ENCODE measurements around the gene TOE1. TPM values are rescaled to one million over a fixed set of nuclear protein-coding genes. Genes with fewer than 3 reads are reported as not detected.

TOE1 gene
- total and polyA plus RNA-seq, 2 of the 8 experiments (the other 6 are each of a cell fraction or from before 2014, with no cell fraction given), result 15.2 to 25.8 TPM

DNA sequence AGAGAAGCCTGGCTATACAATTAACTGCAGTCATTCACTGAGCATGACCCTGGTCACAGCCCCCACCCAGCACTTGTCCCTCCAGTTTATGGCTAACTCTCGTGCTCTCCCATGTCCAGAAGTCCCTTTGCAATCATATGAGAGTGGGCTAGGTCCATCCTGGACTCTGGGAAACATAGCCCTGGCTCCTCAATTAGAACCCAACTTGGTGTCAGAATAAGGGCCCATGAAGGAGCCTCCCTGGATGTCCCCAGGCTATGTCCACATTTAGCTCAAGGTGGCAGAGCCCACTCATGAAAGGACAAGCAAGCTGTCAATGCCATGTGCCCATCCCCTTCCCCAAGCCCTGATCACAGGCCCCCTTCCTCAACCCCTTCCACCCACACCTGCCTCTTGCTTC, 40.7 kb upstream of the TOE1 start:
- Histone ChIP-seq H3K4me2 (ENCODE audit: insufficient read depth in 1 of 2, low read depth in 2 of 2, low read length in 2 of 2) (no peak overlapping the region), H3K23ac (ENCODE audit: insufficient read length) (no peak overlapping the region), H3K14ac (ENCODE audit: insufficient read length) (no peak overlapping the region), H4K91ac (replicated peaks; ENCODE audit: insufficient read length, low read length) (no peak overlapping the region), H3K4me1 (replicated peaks in 1 of 4; ENCODE audit: control insufficient read depth in 3 of 4, insufficient read depth in 4 of 4, low read length in 3 of 4) (peaks cover 0 to 5% (median 2%) of the 10 kb centered on the region in 4 experiments; a peak in 5 of 7 replicates), H3K4ac (replicated peaks; ENCODE audit: insufficient read length, low read depth, low read length) (no peak overlapping the region), H4K5ac (ENCODE audit: insufficient read length, low read depth, low read length) (no peak overlapping the region), H3K23me2 (ENCODE audit: low read depth, low read length) (peaks cover 2% of the 10 kb centered on the region), H3K27me3 (replicated peaks in 1 of 4; ENCODE audit: control insufficient read depth in 3 of 4, extremely low read depth in 1 of 4, insufficient read depth in 3 of 4, low read length in 3 of 4) (no peaks in the 10 kb centered on the region), H2BK120ac (replicated peaks; ENCODE audit: low read depth, low read length) (no peak overlapping the region), H2BK12ac (ENCODE audit: low read depth, low read length) (no peak overlapping the region), H2BK15ac (ENCODE audit: low read length) (no peak overlapping the region), H3K9me3 (ENCODE audit: insufficient read depth in 2 of 2, low read depth in 1 of 2, low read length in 1 of 2) (no peaks in the 10 kb centered on the region), H3K79me2 (ENCODE audit: control insufficient read depth in 1 of 2, insufficient read depth in 2 of 2, low read length in 2 of 2) (no peaks in the 10 kb centered on the region), H3K9ac (replicated peaks in 1 of 4; ENCODE audit: extremely low read depth in 1 of 4, low read depth in 3 of 4, low read length in 3 of 4) (no peak overlapping the region), H2BK5ac (ENCODE audit: low read depth, low read length) (no peak overlapping the region), H3K36me3 (ENCODE audit: control insufficient read depth in 2 of 4, insufficient read depth in 4 of 4, low read length in 3 of 4) (no peaks in the 10 kb centered on the region), H2BK20ac (ENCODE audit: low read length) (no peak overlapping the region), H3K56ac (replicated peaks; ENCODE audit: insufficient read length, low read depth, low read length) (no peak overlapping the region), H3K4me3 (ENCODE audit: extremely low read depth in 1 of 4, insufficient read depth in 2 of 4, low read depth in 3 of 4, low read length in 4 of 4) (no peak overlapping the region), H3K18ac (ENCODE audit: extremely low read depth, low read length) (no peak overlapping the region), H3K27ac (ENCODE audit: low read depth, low read length) (no peak overlapping the region), H4K8ac (ENCODE audit: extremely low read depth, insufficient read depth, low read length) (no peak overlapping the region; the same call in 1 of the 2 replicates), H4K20me1 (replicated peaks in 1 of 2; ENCODE audit: control insufficient read depth in 1 of 2, insufficient read depth in 2 of 2, low read length in 2 of 2) (no peaks in the 10 kb centered on the region), H3K79me1 (ENCODE audit: low read depth, low read length) (no peaks in the 10 kb centered on the region), H2AFZ (ENCODE audit: low read length) (no peak overlapping the region), H2AK5ac (ENCODE audit: low read depth, low read length) (no peak overlapping the region)
- FAIRE-seq (no peak), DNase-seq (ENCODE audit: low read depth in 1 of 2, low spot score in 2 of 2) (peak in 1 of 2 experiments; percentile 28)
- WGBS, 2 experiments (ENCODE audit: extremely low coverage in 1 of 2, insufficient coverage in 1 of 2, insufficient read length in 1 of 2, insufficient replicate concordance in 2 of 2, low coverage in 1 of 2, low lambda C conversion rate in 2 of 2, missing lambda C conversion rate in 1 of 2), result 94% methylated on average over 1 of the region's 1 CpG; no CpG with 5 or more reads in 1 of the 2 experiments
- ChIA-PET CTCF (ENCODE audit: partially characterized antibody) (interaction anchor here (0.8 to 19.1 kb wide), 25 partner anchors 15 to 506 kb away, joined by 3 to 424 read pairs (median 4); partner anchors contain the start of genes HECTD3, UROD and ZSWIM5), POLR2A (ENCODE audit: partially characterized antibody) (interaction anchor here (1.2 to 2.2 kb wide), 5 partner anchors 29 to 480 kb away, joined by 3 to 8 read pairs (median 6); partner anchors contain the start of genes MUTYH, TOE1 and ZSWIM5)
- TF ChIP-seq CEBPB (IDR thresholded peaks at IDR 0.05; ENCODE audit: low read depth, low read length), result no peak
- TF ChIP-seq ZNF274 (IDR thresholded peaks at IDR 0.05; ENCODE audit: borderline replicate concordance, extremely low read depth, low read length), result no peak
- TF ChIP-seq CHD2 (IDR thresholded peaks at IDR 0.05; ENCODE audit: low read length), result no peak
- no peak for TF ChIP-seq RBBP5 (IDR thresholded peaks at IDR 0.05; ENCODE audit: borderline replicate concordance, low read depth, low read length)
- TF ChIP-seq CBX8 (IDR thresholded peaks at IDR 0.05; ENCODE audit: borderline replicate concordance, low read depth, low read length), result no peak
- TF ChIP-seq HDAC6 (IDR thresholded peaks at IDR 0.05; ENCODE audit: low read depth, low read length), result no peak
- no peak for TF ChIP-seq CHD1 (IDR thresholded peaks at IDR 0.05; ENCODE audit: low read depth, low read length)
- no peak for TF ChIP-seq PHF8 (conservative IDR thresholded peaks at IDR 0.05; ENCODE audit: low read depth, low read length)
- TF ChIP-seq SIX5 (IDR thresholded peaks at IDR 0.05; ENCODE audit: low read depth, low read length), result no peak
- TF ChIP-seq BRCA1 (IDR thresholded peaks at IDR 0.05; ENCODE audit: low read depth, low read length), result no peak
- no peak for TF ChIP-seq JUN (IDR thresholded peaks at IDR 0.05; ENCODE audit: low read depth, low read length)
- no peak for TF ChIP-seq KDM1A (IDR thresholded peaks at IDR 0.05; ENCODE audit: borderline replicate concordance, low read length)
- no peak for TF ChIP-seq TEAD4 (IDR thresholded peaks at IDR 0.05; ENCODE audit: low read depth, low read length)
